CD4-positive, alpha-beta T cell treated with Interleukin-4 for 4 hours (primary cell): ENCODE measurements around the gene ATP5PB.

Source experiments
- DNase-seq: peaks from one replicate; pipeline ENCODE4 v3.0.0-alpha.2; 2020

ATP5PB gene

GRCh38 chr1:111509997-111510375 lies 60.7 kb downstream of the ATP5PB start:
- DNase-seq, result no peak

DNA sequence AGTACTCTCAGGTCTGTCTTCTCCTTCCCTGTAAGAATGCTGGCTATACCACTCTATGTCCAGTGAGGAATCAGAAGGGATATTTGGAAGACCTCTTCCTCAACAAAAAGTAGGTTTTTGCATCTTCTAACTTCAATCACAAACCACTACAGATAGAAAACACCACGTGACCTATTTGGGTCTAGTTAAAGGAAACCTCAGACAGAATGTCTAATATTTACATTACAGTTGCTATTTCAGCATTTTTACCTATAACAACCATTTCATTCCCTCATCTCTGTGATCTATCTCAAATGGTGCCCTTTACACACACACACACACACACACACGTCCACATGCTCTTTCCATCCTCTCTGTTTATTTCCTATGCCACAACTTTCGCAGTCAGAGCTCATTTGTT lies 62.1 kb downstream of the ATP5PB start:
- peak; percentile 55 for DNase-seq
